K562 (cell line): ENCODE data around the gene C1QTNF6. TPM values are rescaled to one million over a fixed set of nuclear protein-coding genes. Genes with fewer than 3 reads are reported as not detected.

Experiments
- polyA plus RNA-seq, 8 experiments: library from polyadenylated mRNA; depleted of rRNA in 4 of 8; stranded (reverse) in 5 of 8; unstranded in 3 of 8; fragments of >200 nt; fragmentation: Nextera tagmentation in 2 of 8; fragmentation: Illumina TruSeq in 1 of 8; extraction: Ambion mirVana in 2 of 8; extraction: Trizol in 1 of 8; gene quantifications; 2 replicates each; pipeline versions ENCODE4 v1.2.1 to v1.2.3, GENCODE V29; 2011 to 2014; ENCODE audit warnings: inconsistent platforms in 1 of 8, missing spikeins in 1 of 8
- total RNA-seq, 7 experiments: library from RNA; depleted of rRNA in 6 of 7; stranded (reverse); fragments of >200 nt in 6 of 7; fragmentation: Illumina TruSeq in 2 of 7; extraction: Trizol in 2 of 7; gene quantifications; 2 replicates each; pipeline versions ENCODE4 v1.2.1 to v1.2.3, GENCODE V29; 2011 to 2021; ENCODE audit warnings: low replicate concordance in 1 of 7
- TF ChIP-seq, protein P1 (sequence below): fragments of 450-650 bp; IDR thresholded peaks from 2 replicates; pipeline ENCODE4 v1.6.1; 2016; ENCODE audit warnings: mild to moderate bottlenecking, moderate library complexity

C1QTNF6 gene
- total and polyA plus RNA-seq, 9 of the 15 experiments (the other 6 are each of a cell fraction or from before 2014, with no cell fraction given) = 0.18 to 0.92 (median 0.55) TPM

DNA sequence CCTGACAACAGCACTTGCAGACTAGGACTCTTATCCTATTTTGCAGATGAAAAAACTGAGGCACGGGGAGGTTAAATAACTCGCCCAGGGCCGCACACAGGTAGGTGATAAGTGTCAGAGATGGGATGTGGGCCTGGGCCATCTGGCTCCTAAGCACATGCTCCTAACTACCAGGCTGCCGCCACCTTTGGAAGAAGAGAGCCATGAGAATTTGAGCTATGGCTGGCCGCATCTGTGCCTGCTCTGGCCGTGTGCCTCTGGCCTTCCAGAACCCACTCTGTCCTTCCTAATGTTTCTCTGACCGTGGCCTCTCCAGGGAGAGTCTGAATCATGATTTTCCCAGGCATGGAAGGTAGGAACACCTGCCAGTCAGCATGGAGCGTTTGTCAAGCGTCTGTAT is 23.0 kb downstream of the C1QTNF6 start (continued):
- TF ChIP-seq, protein P1, sequence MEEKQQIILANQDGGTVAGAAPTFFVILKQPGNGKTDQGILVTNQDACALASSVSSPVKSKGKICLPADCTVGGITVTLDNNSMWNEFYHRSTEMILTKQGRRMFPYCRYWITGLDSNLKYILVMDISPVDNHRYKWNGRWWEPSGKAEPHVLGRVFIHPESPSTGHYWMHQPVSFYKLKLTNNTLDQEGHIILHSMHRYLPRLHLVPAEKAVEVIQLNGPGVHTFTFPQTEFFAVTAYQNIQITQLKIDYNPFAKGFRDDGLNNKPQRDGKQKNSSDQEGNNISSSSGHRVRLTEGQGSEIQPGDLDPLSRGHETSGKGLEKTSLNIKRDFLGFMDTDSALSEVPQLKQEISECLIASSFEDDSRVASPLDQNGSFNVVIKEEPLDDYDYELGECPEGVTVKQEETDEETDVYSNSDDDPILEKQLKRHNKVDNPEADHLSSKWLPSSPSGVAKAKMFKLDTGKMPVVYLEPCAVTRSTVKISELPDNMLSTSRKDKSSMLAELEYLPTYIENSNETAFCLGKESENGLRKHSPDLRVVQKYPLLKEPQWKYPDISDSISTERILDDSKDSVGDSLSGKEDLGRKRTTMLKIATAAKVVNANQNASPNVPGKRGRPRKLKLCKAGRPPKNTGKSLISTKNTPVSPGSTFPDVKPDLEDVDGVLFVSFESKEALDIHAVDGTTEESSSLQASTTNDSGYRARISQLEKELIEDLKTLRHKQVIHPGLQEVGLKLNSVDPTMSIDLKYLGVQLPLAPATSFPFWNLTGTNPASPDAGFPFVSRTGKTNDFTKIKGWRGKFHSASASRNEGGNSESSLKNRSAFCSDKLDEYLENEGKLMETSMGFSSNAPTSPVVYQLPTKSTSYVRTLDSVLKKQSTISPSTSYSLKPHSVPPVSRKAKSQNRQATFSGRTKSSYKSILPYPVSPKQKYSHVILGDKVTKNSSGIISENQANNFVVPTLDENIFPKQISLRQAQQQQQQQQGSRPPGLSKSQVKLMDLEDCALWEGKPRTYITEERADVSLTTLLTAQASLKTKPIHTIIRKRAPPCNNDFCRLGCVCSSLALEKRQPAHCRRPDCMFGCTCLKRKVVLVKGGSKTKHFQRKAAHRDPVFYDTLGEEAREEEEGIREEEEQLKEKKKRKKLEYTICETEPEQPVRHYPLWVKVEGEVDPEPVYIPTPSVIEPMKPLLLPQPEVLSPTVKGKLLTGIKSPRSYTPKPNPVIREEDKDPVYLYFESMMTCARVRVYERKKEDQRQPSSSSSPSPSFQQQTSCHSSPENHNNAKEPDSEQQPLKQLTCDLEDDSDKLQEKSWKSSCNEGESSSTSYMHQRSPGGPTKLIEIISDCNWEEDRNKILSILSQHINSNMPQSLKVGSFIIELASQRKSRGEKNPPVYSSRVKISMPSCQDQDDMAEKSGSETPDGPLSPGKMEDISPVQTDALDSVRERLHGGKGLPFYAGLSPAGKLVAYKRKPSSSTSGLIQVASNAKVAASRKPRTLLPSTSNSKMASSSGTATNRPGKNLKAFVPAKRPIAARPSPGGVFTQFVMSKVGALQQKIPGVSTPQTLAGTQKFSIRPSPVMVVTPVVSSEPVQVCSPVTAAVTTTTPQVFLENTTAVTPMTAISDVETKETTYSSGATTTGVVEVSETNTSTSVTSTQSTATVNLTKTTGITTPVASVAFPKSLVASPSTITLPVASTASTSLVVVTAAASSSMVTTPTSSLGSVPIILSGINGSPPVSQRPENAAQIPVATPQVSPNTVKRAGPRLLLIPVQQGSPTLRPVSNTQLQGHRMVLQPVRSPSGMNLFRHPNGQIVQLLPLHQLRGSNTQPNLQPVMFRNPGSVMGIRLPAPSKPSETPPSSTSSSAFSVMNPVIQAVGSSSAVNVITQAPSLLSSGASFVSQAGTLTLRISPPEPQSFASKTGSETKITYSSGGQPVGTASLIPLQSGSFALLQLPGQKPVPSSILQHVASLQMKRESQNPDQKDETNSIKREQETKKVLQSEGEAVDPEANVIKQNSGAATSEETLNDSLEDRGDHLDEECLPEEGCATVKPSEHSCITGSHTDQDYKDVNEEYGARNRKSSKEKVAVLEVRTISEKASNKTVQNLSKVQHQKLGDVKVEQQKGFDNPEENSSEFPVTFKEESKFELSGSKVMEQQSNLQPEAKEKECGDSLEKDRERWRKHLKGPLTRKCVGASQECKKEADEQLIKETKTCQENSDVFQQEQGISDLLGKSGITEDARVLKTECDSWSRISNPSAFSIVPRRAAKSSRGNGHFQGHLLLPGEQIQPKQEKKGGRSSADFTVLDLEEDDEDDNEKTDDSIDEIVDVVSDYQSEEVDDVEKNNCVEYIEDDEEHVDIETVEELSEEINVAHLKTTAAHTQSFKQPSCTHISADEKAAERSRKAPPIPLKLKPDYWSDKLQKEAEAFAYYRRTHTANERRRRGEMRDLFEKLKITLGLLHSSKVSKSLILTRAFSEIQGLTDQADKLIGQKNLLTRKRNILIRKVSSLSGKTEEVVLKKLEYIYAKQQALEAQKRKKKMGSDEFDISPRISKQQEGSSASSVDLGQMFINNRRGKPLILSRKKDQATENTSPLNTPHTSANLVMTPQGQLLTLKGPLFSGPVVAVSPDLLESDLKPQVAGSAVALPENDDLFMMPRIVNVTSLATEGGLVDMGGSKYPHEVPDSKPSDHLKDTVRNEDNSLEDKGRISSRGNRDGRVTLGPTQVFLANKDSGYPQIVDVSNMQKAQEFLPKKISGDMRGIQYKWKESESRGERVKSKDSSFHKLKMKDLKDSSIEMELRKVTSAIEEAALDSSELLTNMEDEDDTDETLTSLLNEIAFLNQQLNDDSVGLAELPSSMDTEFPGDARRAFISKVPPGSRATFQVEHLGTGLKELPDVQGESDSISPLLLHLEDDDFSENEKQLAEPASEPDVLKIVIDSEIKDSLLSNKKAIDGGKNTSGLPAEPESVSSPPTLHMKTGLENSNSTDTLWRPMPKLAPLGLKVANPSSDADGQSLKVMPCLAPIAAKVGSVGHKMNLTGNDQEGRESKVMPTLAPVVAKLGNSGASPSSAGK = no peak
